HCT116 (cell line): ENCODE measurements around the gene HAND2.

ENCODE experiments used
- ATF3 ChIP-seq: IDR thresholded peaks from 2 replicates; pipeline ENCODE4 v1.6.1; 2012
- CTCF ChIP-seq, 3 experiments: fragments of 200-600 bp in 1 of 3; sonication (generic) in 1 of 3; IDR thresholded peaks in 2 of 3; conservative IDR thresholded peaks in 1 of 3; 2 replicates each; pipeline ENCODE4 v1.5.1; 2012 to 2017; ENCODE audit warnings: low read depth in 2 of 3, low read length in 2 of 3, antibody characterized with exemption in 1 of 3, borderline replicate concordance in 1 of 3, control low read depth in 1 of 3, mild to moderate bottlenecking in 1 of 3, mixed read lengths in 1 of 3, mixed run types in 1 of 3, moderate library complexity in 1 of 3; ENCODE audit not compliant: insufficient read depth in 1 of 3
- EGR1 ChIP-seq: IDR thresholded peaks from 2 replicates; pipeline ENCODE4 v1.6.1; 2012; ENCODE audit warnings: low read depth
- EZH2 ChIP-seq: fragments of 200-600 bp; sonication (generic); IDR thresholded peaks from 2 replicates; pipeline ENCODE4 v1.6.1; 2017; ENCODE audit warnings: antibody characterized with exemption, mixed run types
- EZH2phosphoT487 ChIP-seq: fragments of 200-600 bp; IDR thresholded peaks from 2 replicates; pipeline ENCODE4 v1.6.1; 2018; ENCODE audit warnings: antibody characterized with exemption, borderline replicate concordance
- JUND ChIP-seq: IDR thresholded peaks from 2 replicates; pipeline ENCODE4 v1.6.1; 2012
- POLR2A ChIP-seq: IDR thresholded peaks from 2 replicates; pipeline ENCODE4 v1.7.0; 2011; ENCODE audit warnings: borderline replicate concordance; ENCODE audit not compliant: insufficient read depth, insufficient read length; ENCODE audit errors: extremely low read depth
- REST ChIP-seq: IDR thresholded peaks from 2 replicates; pipeline ENCODE4 v1.6.1; 2012; ENCODE audit warnings: low read depth
- SIN3A ChIP-seq: IDR thresholded peaks from 2 replicates; pipeline ENCODE4 v1.6.1; 2012; ENCODE audit warnings: low read depth
- TF ChIP-seq, protein P1 (sequence below): IDR thresholded peaks from 2 replicates; pipeline ENCODE4 v1.6.1; 2012

- TF ChIP-seq CTCF (IDR thresholded peaks at IDR 0.05 in 2 of 3, conservative IDR thresholded peaks at IDR 0.05 in 1 of 3; ENCODE audit: borderline replicate concordance in 1 of 3, insufficient read depth in 1 of 3, low read depth in 2 of 3, low read length in 2 of 3) (no peak), EZH2 (no peak), EGR1 (no peak), EZH2phosphoT487 (no peak), SIN3A (no peak), JUND (no peak), REST (no peak), ATF3 (no peak), POLR2A (no peak)
- TF ChIP-seq, protein P1, sequence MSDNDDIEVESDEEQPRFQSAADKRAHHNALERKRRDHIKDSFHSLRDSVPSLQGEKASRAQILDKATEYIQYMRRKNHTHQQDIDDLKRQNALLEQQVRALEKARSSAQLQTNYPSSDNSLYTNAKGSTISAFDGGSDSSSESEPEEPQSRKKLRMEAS = no peak
Measured at GRCh38 chr4:173571620-173572019, 41.6 kb upstream of the HAND2 start.
